Measurements from ENCODE around the gene TPCN1. TPM values are rescaled to one million over a fixed set of nuclear protein-coding genes. Genes with fewer than 3 reads are reported as not detected.

Gene TPCN1
- total RNA-seq, 2 donors from 2014 or later: 84.1 to 93.5 TPM

- Histone ChIP-seq H3K4me3 (no peak overlapping the region), H3K36me3 (peaks cover 87% of the 10 kb centered on the region), H3K27ac (no peak overlapping the region), H3K9me3 (no peaks in the 10 kb centered on the region), H3K4me1 (ENCODE audit: control insufficient read depth in 1 of 2, low read depth in 2 of 2) (no peaks in the 10 kb centered on the region), H3K27me3 (replicated peaks; ENCODE audit: insufficient read depth) (no peaks in the 10 kb centered on the region)
- DNase-seq (ENCODE audit: low spot score): no peak
- TF ChIP-seq CTCF (IDR thresholded peaks at IDR 0.05): no peak
- no peak for ATAC-seq (ENCODE audit: insufficient number of reproducible peaks, low FRiP score, low read depth)
These were observed 66.1 kb downstream of the TPCN1 start for GRCh38 chr12:113287146-113287898.

- DNase-seq (ENCODE audit: low spot score) (no peak), ATAC-seq (ENCODE audit: insufficient number of reproducible peaks, low FRiP score, low read depth) (no peak)
- no peaks in the 10 kb centered on the region for H3K4me1 ChIP-seq (ENCODE audit: control insufficient read depth in 1 of 2, low read depth in 2 of 2)
- H3K36me3 ChIP-seq: peaks cover 93% of the 10 kb centered on the region
- no peaks in the 10 kb centered on the region for H3K9me3 ChIP-seq
- H3K27me3 ChIP-seq (replicated peaks; ENCODE audit: insufficient read depth): no peaks in the 10 kb centered on the region
- no peak overlapping the region for H3K27ac ChIP-seq
- no peak overlapping the region for H3K4me3 ChIP-seq
- no peak for TF ChIP-seq CTCF (IDR thresholded peaks at IDR 0.05)
These were observed 66.6 kb downstream of the TPCN1 start for GRCh38 chr12:113287899-113288282.

GRCh38 chr12:113289361-113289760, 68.1 kb downstream of the TPCN1 start:
- no peak overlapping the region for H3K27ac ChIP-seq

GRCh38 chr12:113290506-113290905, 69.2 kb downstream of the TPCN1 start:
- Histone ChIP-seq H3K27ac (no peak overlapping the region), H3K4me3 (no peak overlapping the region), H3K4me1 (ENCODE audit: control insufficient read depth in 1 of 2, low read depth in 2 of 2) (peaks cover 0 to 14% of the 10 kb centered on the region in 2 donors), H3K36me3 (peaks cover 83% of the 10 kb centered on the region), H3K9me3 (no peaks in the 10 kb centered on the region), H3K27me3 (replicated peaks; ENCODE audit: insufficient read depth) (no peaks in the 10 kb centered on the region)
- no peak for TF ChIP-seq CTCF (IDR thresholded peaks at IDR 0.05)
- DNase-seq (ENCODE audit: low spot score) (no peak), ATAC-seq (ENCODE audit: insufficient number of reproducible peaks, low FRiP score, low read depth) (no peak)

More at GRCh38 chr12:113289361-113289760, 68.1 kb downstream of the TPCN1 start:
- ATAC-seq (ENCODE audit: insufficient number of reproducible peaks, low FRiP score, low read depth): no peak
- Histone ChIP-seq H3K27me3 (replicated peaks; ENCODE audit: insufficient read depth) (no peaks in the 10 kb centered on the region), H3K4me1 (ENCODE audit: control insufficient read depth in 1 of 2, low read depth in 2 of 2) (peaks cover 0 to 7% of the 10 kb centered on the region in 2 donors), H3K36me3 (peaks cover 91% of the 10 kb centered on the region), H3K9me3 (no peaks in the 10 kb centered on the region), H3K4me3 (no peak overlapping the region)
- no peak for DNase-seq (ENCODE audit: low spot score)
- TF ChIP-seq CTCF (IDR thresholded peaks at IDR 0.05): no peak

GRCh38 chr12:113291586-113291985, 70.3 kb downstream of the TPCN1 start:
- H3K27me3 ChIP-seq (replicated peaks; ENCODE audit: insufficient read depth): no peaks in the 10 kb centered on the region
- TF ChIP-seq CTCF (IDR thresholded peaks at IDR 0.05): no peak
- H3K27ac ChIP-seq: no peak overlapping the region
- no peak for ATAC-seq (ENCODE audit: insufficient number of reproducible peaks, low FRiP score, low read depth)
- H3K9me3 ChIP-seq: no peaks in the 10 kb centered on the region
- H3K4me3 ChIP-seq: no peak overlapping the region
- no peak for DNase-seq (ENCODE audit: low spot score)
- H3K4me1 ChIP-seq (ENCODE audit: control insufficient read depth in 1 of 2, low read depth in 2 of 2): peaks cover 0 to 14% of the 10 kb centered on the region in 2 donors
- H3K36me3 ChIP-seq: peaks cover 80% of the 10 kb centered on the region
